Immature natural killer cell (primary cell): ENCODE results near the gene BDH2. TPM values are rescaled to one million over a fixed set of nuclear protein-coding genes. Genes with fewer than 3 reads are reported as not detected.

Source experiments
- DNase-seq, 3 donors: peaks; one replicate each; pipeline ENCODE4 v3.0.0; 2022; ENCODE audit warnings: mixed read lengths in 1 of 3
- H3K27ac Mint-ChIP-seq, 6 donors: one replicate each; pipeline ENCODE4 v1.8.0; 2020; ENCODE audit warnings: mixed read lengths in 6 of 6, mild to moderate bottlenecking in 5 of 6, inconsistent platforms in 4 of 6, moderate library complexity in 3 of 6
- H3K27me3 Mint-ChIP-seq, 3 donors: one replicate each; pipeline ENCODE4 v1.8.0; 2020 to 2021; ENCODE audit warnings: low read depth in 3 of 3, mild to moderate bottlenecking in 3 of 3, mixed read lengths in 3 of 3, moderate library complexity in 3 of 3, inconsistent platforms in 1 of 3
- H3K36me3 Mint-ChIP-seq, 3 donors: one replicate each; pipeline ENCODE4 v1.8.0; 2020; ENCODE audit warnings: mixed read lengths in 3 of 3, inconsistent platforms in 2 of 3, mild to moderate bottlenecking in 2 of 3
- H3K4me1 Mint-ChIP-seq, 2 donors: one replicate each; pipeline ENCODE4 v1.8.0; 2020; ENCODE audit warnings: inconsistent platforms in 2 of 2, mild to moderate bottlenecking in 2 of 2, mixed read lengths in 2 of 2, moderate library complexity in 1 of 2
- H3K4me3 Mint-ChIP-seq, 5 donors: one replicate each; pipeline ENCODE4 v1.8.0; 2020; ENCODE audit warnings: mild to moderate bottlenecking in 5 of 5, mixed read lengths in 5 of 5, inconsistent platforms in 3 of 5, moderate library complexity in 3 of 5
- H3K9me3 Mint-ChIP-seq, 6 donors: one replicate each; pipeline ENCODE4 v1.8.0; 2020; ENCODE audit warnings: mild to moderate bottlenecking in 6 of 6, mixed read lengths in 6 of 6, inconsistent platforms in 4 of 6, moderate library complexity in 3 of 6
- polyA plus RNA-seq, 3 donors: library from polyadenylated mRNA; unstranded; fragments of 300-500 nt; fragmentation: Illumina TruSeq; gene quantifications; one replicate each; pipeline ENCODE4 v1.2.3, GENCODE V29; 2021

BDH2 gene
- polyA plus RNA-seq, 3 donors from 2014 or later, result 31.0 to 37.1 (median 36.4) TPM

DNA sequence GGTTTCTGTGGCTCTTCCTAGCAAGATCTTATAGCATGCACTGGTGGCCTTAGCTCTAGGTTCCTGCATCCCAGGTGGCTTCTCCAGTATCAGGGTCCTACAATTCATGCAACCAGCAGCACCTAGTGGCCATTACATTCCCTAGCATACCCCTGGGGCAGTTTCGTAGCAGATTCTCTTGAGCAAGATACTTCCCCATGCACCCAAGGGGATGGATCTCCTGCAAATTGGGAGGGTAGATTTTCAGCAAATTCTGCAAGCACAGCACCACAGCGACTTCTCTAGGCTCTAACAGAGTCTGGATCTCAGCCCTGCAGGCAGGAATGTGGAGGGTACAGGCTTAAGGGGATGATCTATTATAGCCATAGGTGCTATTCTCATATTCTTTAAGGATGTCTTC is 67.1 kb downstream of the BDH2 start:
- H3K4me1 Mint-ChIP-seq, result no peaks in the 10 kb centered on the region

GRCh38 chr4:103030791-103031190 is 68.8 kb downstream of the BDH2 start:
- Mint-ChIP-seq H3K27me3 (no peaks in the 10 kb centered on the region), H3K9me3 (no peaks in the 10 kb centered on the region), H3K36me3 (peaks cover 9 to 17% (median 17%) of the 10 kb centered on the region in 3 donors), H3K27ac (no peak overlapping the region), H3K4me3 (no peak overlapping the region), H3K4me1 (no peaks in the 10 kb centered on the region)
- no peak for DNase-seq

More for the DNA sequence above, 67.1 kb downstream of the BDH2 start:
- Mint-ChIP-seq H3K36me3 (peaks cover 10 to 23% (median 16%) of the 10 kb centered on the region in 3 donors), H3K4me3 (no peak overlapping the region), H3K27me3 (no peaks in the 10 kb centered on the region), H3K27ac (no peak overlapping the region), H3K9me3 (no peaks in the 10 kb centered on the region)
- DNase-seq, result no peak

DNA sequence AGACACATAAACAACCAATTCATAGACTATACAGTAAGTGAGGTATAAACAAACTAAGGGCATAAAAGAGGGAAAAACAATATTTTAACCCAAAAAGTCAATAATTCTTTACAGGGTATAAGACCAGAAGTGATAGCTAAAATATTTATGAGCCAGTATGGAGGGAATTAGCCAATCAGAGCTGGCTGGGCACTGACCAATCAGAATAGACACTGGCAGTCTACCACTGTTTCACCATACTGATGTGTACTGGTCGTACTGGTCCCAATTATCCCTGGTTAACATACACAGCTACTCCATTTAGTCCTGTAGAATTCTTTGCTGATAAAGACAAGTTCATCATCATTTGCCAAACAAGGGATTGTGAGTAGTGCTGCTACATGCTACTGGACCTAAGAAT is 70.3 kb downstream of the BDH2 start:
- no peak for DNase-seq
- Mint-ChIP-seq H3K4me1 (no peaks in the 10 kb centered on the region), H3K27me3 (no peaks in the 10 kb centered on the region), H3K9me3 (no peaks in the 10 kb centered on the region), H3K27ac (no peak overlapping the region), H3K36me3 (peaks cover 12 to 17% (median 13%) of the 10 kb centered on the region in 3 donors), H3K4me3 (no peak overlapping the region)

Other genes starting within 250 kb of the BDH2 start
- 10 to 100 TPM; 33.1 to 36.9 (median 34.9) TPM for gene CISD2, start 230.8 kb downstream of the BDH2 start, polyA plus RNA-seq
- 1 to 10 TPM in 2 of 3 donors, not detected in 1; 1.8 to 3.2 TPM for gene SLC9B1, start 80.1 kb downstream of the BDH2 start, polyA plus RNA-seq
- 10 to 100 TPM in 1 of 3 donors, 1 to 10 TPM in 2; 8.9 to 15.7 (median 9.8) TPM for gene SLC9B2, start 23.1 kb downstream of the BDH2 start, polyA plus RNA-seq
- under 1 TPM in 2 of 3 donors, not detected in 1; 0.43 to 0.91 TPM for gene CENPE, start 98.5 kb upstream of the BDH2 start, polyA plus RNA-seq